GM12878 (cell line): ENCODE data around the gene CLDN7. TPM values are rescaled to one million over a fixed set of nuclear protein-coding genes. Genes with fewer than 3 reads are reported as not detected.

ENCODE experiments used
- BCL11A ChIP-seq: IDR thresholded peaks from 2 replicates; pipeline ENCODE4 v1.6.1; 2011; ENCODE audit warnings: low read depth, low read length
- BMI1 ChIP-seq: fragments of 450-650 bp; IDR thresholded peaks from 2 replicates; pipeline ENCODE4 v1.6.1; 2016; ENCODE audit warnings: mild to moderate bottlenecking, moderate library complexity, borderline replicate concordance
- CREB1 ChIP-seq: IDR thresholded peaks from 2 replicates; pipeline ENCODE4 v1.6.1; 2012; ENCODE audit warnings: low read depth, mild to moderate bottlenecking, inconsistent platforms
- HCFC1 ChIP-seq: fragments of 150-350 bp; IDR thresholded peaks from 2 replicates; pipeline ENCODE4 v1.6.1; 2014; ENCODE audit warnings: low read length
- HDAC6 ChIP-seq: fragments of 200-600 bp; sonication (generic); IDR thresholded peaks from one replicate; pipeline ENCODE4 v1.8.0; 2017; ENCODE audit warnings: antibody characterized with exemption; ENCODE audit not compliant: unreplicated experiment
- IKZF2 ChIP-seq, 2 experiments: fragments of 450-650 bp; IDR thresholded peaks; 2 replicates each; pipeline ENCODE4 v1.6.1; 2017; ENCODE audit warnings: mild to moderate bottlenecking in 2 of 2, moderate library complexity in 2 of 2
- IRF3 ChIP-seq: fragments of 450-650 bp; IDR thresholded peaks from 2 replicates; pipeline ENCODE4 v1.6.1; 2014; ENCODE audit warnings: mild to moderate bottlenecking
- IRF4 ChIP-seq: IDR thresholded peaks from 2 replicates; pipeline ENCODE4 v1.6.1; 2011; ENCODE audit warnings: low read depth, low read length
- MEF2B ChIP-seq: fragments of 450-650 bp; IDR thresholded peaks from 2 replicates; pipeline ENCODE4 v1.6.1; 2018; ENCODE audit warnings: mild to moderate bottlenecking, moderate library complexity; ENCODE audit not compliant: partially characterized antibody, poor library complexity, severe bottlenecking
- MXI1 ChIP-seq: fragments of 150-350 bp; IDR thresholded peaks from 2 replicates; pipeline ENCODE4 v1.6.1; 2011; ENCODE audit warnings: low read depth, mild to moderate bottlenecking, inconsistent platforms, low read length, improper control_type of control experiment
- NFYA ChIP-seq: IDR thresholded peaks from 2 replicates; pipeline ENCODE4 v1.6.1; 2011; ENCODE audit warnings: low read depth, mild to moderate bottlenecking, low read length, improper control_type of control experiment, borderline replicate concordance
- POLR2A ChIP-seq: IDR thresholded peaks from 2 replicates; pipeline ENCODE4 v1.6.1; 2011; ENCODE audit warnings: low read depth, mild to moderate bottlenecking, low read length
- POLR2AphosphoS2 ChIP-seq: IDR thresholded peaks from 2 replicates; pipeline ENCODE4 v1.6.1; 2011; ENCODE audit warnings: low read depth, mild to moderate bottlenecking, low read length, improper control_type of control experiment, moderate library complexity
- RUNX3 ChIP-seq: IDR thresholded peaks from 2 replicates; pipeline ENCODE4 v1.6.1; 2012; ENCODE audit warnings: low read length, inconsistent platforms
- SMC3 ChIP-seq: IDR thresholded peaks from 2 replicates; pipeline ENCODE4 v1.6.1; 2011; ENCODE audit warnings: low read length, improper control_type of control experiment, borderline replicate concordance
- SPI1 ChIP-seq: IDR thresholded peaks from 2 replicates; pipeline ENCODE4 v1.6.1; 2011; ENCODE audit warnings: low read depth, mild to moderate bottlenecking, low read length, moderate library complexity, borderline replicate concordance; ENCODE audit not compliant: insufficient read depth
- TAF1 ChIP-seq: IDR thresholded peaks from 2 replicates; pipeline ENCODE4 v1.6.1; 2011; ENCODE audit warnings: mild to moderate bottlenecking, low read depth, low read length, borderline replicate concordance
- ZNF217 ChIP-seq: fragments of 450-650 bp; IDR thresholded peaks from 2 replicates; pipeline ENCODE4 v1.6.1; 2017; ENCODE audit warnings: antibody characterized with exemption, mild to moderate bottlenecking
- polyA plus RNA-seq, 11 experiments: library from polyadenylated mRNA; depleted of rRNA in 4 of 11; unstranded in 6 of 11; stranded (reverse) in 5 of 11; fragments of >200 nt; fragmentation: Nextera tagmentation in 4 of 11; fragmentation: Illumina TruSeq in 1 of 11; extraction: Ambion mirVana in 4 of 11; extraction: Trizol in 1 of 11; gene quantifications; 1 replicate in 1 of 11; 2 replicates in 10 of 11; pipeline versions ENCODE4 v1.2.1 to v1.2.3, GENCODE V29; 2011 to 2016; ENCODE audit warnings: inconsistent platforms in 2 of 11, missing spikeins in 2 of 11, low read depth in 1 of 11
- total RNA-seq, 4 experiments: library from RNA; depleted of rRNA in 3 of 4; stranded (reverse); fragments of >200 nt in 3 of 4; fragmentation: Illumina TruSeq in 1 of 4; extraction: Trizol in 1 of 4; gene quantifications; 2 replicates each; pipeline versions ENCODE4 v1.2.1 to v1.2.3, GENCODE V29; 2013 to 2021
- TF ChIP-seq, protein P1 (sequence below): fragments of 450-650 bp; formaldehyde crosslinking; IDR thresholded peaks from 2 replicates; pipeline ENCODE4 v1.4.0; 2020; ENCODE audit warnings: mild to moderate bottlenecking, moderate library complexity
- TF ChIP-seq, protein P2 (sequence below): IDR thresholded peaks from 2 replicates; pipeline ENCODE4 v1.6.1; 2011; ENCODE audit warnings: borderline replicate concordance, low read depth, mild to moderate bottlenecking, moderate library complexity, mixed read lengths, low read length; ENCODE audit not compliant: insufficient read depth; ENCODE audit errors: extremely low read length
- TF ChIP-seq, protein P3 (sequence below): fragments of 450-650 bp; conservative IDR thresholded peaks from 2 replicates; pipeline ENCODE4 v1.6.1; 2017; ENCODE audit warnings: mild to moderate bottlenecking, moderate library complexity

CLDN7 gene
- total and polyA plus RNA-seq, 10 of the 15 experiments (the other 5 are each of a cell fraction or from before 2014, with no cell fraction given), result 0.19 to 1.3 (median 0.36) TPM; not detected in 5

DNA sequence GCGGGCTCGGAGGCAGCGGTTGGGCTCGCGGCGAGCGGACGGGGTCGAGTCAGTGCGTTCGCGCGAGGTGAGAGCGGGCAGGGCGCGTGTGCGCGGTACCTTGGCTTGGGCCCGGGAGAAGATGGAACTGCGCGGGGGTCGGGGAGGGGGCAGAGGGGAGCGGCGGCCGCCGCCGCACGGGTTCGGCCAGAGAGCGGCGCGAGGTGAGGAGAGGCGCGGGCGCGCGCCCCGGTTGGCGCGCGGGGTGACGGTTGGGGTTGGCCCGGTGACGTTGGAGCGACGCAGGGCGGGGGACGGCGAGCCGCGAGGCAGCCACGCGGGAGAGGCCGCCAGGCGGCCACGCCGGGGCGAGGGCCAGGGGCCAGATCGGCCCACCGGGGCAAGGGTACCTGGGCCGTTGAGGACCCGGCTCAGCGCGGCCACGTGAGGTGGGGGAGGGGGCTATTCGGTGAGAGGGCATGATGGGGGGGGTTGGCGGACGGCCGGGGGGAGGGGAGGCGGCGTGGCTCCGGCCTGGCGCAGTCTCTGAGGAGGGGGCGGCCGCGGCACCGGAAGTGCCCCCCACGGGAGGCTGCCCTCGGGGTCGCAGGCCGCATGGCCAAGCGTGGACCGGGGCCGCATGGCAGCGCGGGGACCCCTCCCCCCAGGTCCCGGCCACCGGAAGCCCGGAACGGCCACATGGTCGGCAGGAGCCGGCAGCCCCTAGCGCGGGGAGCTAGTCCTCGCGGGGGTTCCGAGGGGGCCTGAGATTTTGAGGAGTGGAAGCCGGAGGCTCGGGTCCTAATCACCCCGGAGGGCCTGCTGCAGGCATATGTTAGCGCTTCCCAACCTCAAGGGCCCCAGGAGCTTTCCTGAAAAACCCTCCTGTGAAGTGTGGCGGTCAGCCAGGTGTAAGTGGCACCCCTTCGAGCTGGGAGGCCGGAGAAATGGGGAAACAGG, 45.7 kb upstream of the CLDN7 start (continued):
- TF ChIP-seq, protein P1, sequence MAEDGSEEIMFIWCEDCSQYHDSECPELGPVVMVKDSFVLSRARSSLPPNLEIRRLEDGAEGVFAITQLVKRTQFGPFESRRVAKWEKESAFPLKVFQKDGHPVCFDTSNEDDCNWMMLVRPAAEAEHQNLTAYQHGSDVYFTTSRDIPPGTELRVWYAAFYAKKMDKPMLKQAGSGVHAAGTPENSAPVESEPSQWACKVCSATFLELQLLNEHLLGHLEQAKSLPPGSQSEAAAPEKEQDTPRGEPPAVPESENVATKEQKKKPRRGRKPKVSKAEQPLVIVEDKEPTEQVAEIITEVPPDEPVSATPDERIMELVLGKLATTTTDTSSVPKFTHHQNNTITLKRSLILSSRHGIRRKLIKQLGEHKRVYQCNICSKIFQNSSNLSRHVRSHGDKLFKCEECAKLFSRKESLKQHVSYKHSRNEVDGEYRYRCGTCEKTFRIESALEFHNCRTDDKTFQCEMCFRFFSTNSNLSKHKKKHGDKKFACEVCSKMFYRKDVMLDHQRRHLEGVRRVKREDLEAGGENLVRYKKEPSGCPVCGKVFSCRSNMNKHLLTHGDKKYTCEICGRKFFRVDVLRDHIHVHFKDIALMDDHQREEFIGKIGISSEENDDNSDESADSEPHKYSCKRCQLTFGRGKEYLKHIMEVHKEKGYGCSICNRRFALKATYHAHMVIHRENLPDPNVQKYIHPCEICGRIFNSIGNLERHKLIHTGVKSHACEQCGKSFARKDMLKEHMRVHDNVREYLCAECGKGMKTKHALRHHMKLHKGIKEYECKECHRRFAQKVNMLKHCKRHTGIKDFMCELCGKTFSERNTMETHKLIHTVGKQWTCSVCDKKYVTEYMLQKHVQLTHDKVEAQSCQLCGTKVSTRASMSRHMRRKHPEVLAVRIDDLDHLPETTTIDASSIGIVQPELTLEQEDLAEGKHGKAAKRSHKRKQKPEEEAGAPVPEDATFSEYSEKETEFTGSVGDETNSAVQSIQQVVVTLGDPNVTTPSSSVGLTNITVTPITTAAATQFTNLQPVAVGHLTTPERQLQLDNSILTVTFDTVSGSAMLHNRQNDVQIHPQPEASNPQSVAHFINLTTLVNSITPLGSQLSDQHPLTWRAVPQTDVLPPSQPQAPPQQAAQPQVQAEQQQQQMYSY (CRISPR knock-in tag), result no peak
- TF ChIP-seq IKZF2 (IDR thresholded peaks at IDR 0.05) (no peak), BCL11A (no peak), IRF3 (no peak), NFYA (no peak), CREB1 (peak; percentile 70; the same call in 1 of the 2 replicates), HDAC6 (no peak), MXI1 (peak; percentile 72), SMC3 (no peak), RUNX3 (no peak), IRF4 (no peak), SPI1 (no peak), POLR2A (peak; percentile 58), ZNF217 (no peak), MEF2B (no peak), POLR2AphosphoS2 (no peak; the same call in 1 of the 2 replicates), HCFC1 (no peak), TAF1 (peak; percentile 16; the same call in 1 of the 2 replicates), BMI1 (no peak)
- TF ChIP-seq, protein P2, sequence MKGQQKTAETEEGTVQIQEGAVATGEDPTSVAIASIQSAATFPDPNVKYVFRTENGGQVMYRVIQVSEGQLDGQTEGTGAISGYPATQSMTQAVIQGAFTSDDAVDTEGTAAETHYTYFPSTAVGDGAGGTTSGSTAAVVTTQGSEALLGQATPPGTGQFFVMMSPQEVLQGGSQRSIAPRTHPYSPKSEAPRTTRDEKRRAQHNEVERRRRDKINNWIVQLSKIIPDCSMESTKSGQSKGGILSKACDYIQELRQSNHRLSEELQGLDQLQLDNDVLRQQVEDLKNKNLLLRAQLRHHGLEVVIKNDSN, result peak; percentile 32
- TF ChIP-seq, protein P3, sequence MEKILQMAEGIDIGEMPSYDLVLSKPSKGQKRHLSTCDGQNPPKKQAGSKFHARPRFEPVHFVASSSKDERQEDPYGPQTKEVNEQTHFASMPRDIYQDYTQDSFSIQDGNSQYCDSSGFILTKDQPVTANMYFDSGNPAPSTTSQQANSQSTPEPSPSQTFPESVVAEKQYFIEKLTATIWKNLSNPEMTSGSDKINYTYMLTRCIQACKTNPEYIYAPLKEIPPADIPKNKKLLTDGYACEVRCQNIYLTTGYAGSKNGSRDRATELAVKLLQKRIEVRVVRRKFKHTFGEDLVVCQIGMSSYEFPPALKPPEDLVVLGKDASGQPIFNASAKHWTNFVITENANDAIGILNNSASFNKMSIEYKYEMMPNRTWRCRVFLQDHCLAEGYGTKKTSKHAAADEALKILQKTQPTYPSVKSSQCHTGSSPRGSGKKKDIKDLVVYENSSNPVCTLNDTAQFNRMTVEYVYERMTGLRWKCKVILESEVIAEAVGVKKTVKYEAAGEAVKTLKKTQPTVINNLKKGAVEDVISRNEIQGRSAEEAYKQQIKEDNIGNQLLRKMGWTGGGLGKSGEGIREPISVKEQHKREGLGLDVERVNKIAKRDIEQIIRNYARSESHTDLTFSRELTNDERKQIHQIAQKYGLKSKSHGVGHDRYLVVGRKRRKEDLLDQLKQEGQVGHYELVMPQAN, result peak; percentile 28; the same call in 1 of the 2 replicates
